Fibroblast of the aortic adventitia (primary cell): ENCODE data around the gene ZNF593OS. TPM values are rescaled to one million over a fixed set of nuclear protein-coding genes. Genes with fewer than 3 reads are reported as not detected.

Experiments
- DNase-seq: peaks from one replicate; pipeline ENCODE4 v3.0.0-alpha.2; 2010; ENCODE audit warnings: low read depth
- H3K4me3 ChIP-seq: 2 replicates; pipeline ENCODE4 v1.5.1; 2011; ENCODE audit warnings: low read depth, mild to moderate bottlenecking, control low read depth, low read length, moderate library complexity
- total RNA-seq: library from RNA; depleted of rRNA; stranded (reverse); fragments of >200 nt; gene quantifications from 2 replicates; pipeline ENCODE4 v1.2.3, GENCODE V29; 2012; ENCODE audit warnings: low replicate concordance
- TF ChIP-seq, protein P1 (sequence below): IDR thresholded peaks from 2 replicates; pipeline ENCODE4 v1.5.1; 2011; ENCODE audit warnings: mild to moderate bottlenecking, low read length, control low read depth, inconsistent platforms; ENCODE audit not compliant: insufficient read depth

Gene ZNF593OS
- total RNA-seq, 1 donor: not detected

DNA sequence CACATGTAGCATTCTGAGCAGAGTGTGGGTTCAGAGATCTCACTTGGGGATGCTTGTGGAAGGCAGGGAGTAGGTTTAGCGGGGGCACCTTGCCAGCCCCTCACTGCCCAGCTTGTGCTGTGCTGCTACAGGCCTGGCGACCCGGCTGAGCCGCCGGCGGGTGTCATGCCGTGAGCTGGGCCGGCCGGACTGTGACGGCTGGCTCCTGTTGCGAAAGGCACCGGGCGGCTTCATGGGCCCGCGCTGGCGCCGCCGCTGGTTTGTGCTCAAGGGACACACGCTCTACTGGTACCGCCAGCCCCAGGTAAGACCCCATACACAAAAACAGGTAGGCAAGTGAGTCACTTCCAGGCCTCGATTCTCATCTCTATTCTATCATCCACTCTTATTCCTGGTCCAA, 13.3 kb upstream of the ZNF593OS start:
- no peak overlapping the region for H3K4me3 ChIP-seq
- TF ChIP-seq, protein P1, sequence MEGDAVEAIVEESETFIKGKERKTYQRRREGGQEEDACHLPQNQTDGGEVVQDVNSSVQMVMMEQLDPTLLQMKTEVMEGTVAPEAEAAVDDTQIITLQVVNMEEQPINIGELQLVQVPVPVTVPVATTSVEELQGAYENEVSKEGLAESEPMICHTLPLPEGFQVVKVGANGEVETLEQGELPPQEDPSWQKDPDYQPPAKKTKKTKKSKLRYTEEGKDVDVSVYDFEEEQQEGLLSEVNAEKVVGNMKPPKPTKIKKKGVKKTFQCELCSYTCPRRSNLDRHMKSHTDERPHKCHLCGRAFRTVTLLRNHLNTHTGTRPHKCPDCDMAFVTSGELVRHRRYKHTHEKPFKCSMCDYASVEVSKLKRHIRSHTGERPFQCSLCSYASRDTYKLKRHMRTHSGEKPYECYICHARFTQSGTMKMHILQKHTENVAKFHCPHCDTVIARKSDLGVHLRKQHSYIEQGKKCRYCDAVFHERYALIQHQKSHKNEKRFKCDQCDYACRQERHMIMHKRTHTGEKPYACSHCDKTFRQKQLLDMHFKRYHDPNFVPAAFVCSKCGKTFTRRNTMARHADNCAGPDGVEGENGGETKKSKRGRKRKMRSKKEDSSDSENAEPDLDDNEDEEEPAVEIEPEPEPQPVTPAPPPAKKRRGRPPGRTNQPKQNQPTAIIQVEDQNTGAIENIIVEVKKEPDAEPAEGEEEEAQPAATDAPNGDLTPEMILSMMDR: no peak
- DNase-seq: no peak

DNA sequence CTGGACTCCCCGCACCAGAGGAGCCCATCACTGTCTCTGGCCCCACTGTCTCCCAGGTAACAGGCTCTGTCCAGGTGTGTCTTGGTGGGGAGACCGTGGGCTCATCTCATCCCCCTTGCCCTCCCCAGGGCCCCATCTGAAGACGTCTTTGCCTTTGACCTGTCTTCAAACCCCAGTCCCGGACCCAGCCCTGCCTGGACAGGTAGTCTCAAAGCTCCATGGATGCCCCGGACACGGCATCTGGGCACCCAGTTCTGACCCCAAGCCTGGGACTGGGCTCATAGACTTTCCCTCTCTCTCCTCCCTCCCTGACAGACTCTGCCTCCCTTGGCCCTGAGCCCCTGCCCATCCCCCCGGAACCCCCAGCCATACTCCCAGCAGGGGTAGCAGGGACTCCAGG, 12.5 kb upstream of the ZNF593OS start:
- TF ChIP-seq, protein P1: no peak
- H3K4me3 ChIP-seq: no peak overlapping the region
- no peak for DNase-seq

DNA sequence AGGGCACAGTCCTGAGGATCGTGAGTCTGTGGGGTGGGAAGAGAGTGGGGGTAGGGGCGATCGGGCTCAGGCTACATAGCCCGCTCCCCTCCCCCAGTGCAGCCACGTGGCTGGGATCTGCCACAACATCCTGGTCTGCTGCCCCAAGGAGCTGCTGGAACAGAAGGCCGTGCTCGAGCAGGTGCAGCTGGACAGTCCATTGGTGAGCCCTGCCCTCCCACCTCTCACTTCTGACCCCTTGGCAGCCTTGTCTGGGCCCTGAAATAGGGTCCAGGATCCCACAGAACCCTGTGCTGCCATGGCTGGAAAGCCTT, 10.7 kb upstream of the ZNF593OS start:
- no peak for DNase-seq
- TF ChIP-seq, protein P1: no peak
- H3K4me3 ChIP-seq: no peak overlapping the region

DNA sequence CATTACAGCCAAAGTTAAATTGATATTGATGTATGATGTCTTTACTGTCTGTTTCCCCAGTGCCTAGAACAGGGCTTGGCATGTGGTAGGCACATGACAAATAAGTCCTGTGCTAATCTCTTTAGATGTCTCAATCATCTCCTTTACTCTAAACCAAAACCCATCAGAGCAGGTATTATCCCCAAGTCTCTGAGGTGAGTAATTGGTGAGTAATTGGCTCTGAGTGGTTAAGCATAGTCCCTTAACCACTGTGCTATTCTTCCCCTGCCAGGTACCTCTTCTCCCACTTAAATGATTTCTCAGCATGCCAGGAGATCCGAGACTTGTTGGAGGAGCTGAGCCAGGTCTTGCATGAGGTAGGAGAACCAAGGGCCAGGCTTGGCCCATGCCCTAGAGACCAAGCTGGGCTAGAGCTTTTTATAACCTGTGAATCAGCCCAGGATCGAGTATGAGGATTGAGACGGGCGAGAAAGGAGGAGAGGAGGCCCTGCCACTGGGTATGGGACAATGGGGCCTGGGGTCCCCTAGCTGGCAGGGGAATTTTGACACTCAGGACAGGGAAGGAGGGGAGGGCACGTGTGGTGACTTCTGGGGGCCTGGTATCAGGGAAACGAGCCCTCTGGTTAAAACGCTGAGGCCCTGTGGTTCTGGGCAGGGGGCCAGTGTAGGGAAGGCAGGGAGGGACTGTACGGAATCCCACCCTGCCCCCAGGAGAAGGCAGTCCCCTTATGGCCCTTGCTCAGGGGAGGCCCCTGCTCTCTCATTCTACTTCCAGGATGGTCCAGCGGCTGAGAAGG, 10.2 kb upstream of the ZNF593OS start:
- DNase-seq: no peak
- TF ChIP-seq, protein P1: no peak
- H3K4me3 ChIP-seq: no peak overlapping the region

DNA sequence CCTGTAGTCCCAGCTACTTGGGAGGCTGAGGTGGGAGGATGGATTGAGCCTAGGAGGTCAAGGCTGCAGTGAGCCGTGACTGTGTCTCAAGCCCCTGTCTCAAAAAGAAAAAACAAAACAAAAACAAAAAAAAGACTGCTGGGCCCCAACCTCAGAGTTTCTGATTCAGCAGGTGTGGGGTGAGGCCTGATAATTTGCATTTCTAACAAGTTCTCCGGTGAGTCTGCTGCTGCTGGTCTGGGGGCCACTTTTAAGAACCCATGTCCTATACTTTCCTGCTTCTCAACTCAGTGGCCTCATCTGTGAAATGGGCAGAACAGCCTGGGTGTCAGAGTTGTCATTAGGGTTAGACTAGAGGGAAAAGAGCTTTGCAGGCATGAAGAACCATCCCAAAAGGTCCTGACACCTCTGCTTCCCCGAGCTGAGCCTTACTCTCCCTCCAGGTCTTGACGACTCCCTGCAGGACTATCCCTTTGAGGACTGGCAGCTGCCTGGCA, 8.4 kb upstream of the ZNF593OS start:
- no peak for DNase-seq
- TF ChIP-seq, protein P1: no peak
- H3K4me3 ChIP-seq: no peak overlapping the region

DNA sequence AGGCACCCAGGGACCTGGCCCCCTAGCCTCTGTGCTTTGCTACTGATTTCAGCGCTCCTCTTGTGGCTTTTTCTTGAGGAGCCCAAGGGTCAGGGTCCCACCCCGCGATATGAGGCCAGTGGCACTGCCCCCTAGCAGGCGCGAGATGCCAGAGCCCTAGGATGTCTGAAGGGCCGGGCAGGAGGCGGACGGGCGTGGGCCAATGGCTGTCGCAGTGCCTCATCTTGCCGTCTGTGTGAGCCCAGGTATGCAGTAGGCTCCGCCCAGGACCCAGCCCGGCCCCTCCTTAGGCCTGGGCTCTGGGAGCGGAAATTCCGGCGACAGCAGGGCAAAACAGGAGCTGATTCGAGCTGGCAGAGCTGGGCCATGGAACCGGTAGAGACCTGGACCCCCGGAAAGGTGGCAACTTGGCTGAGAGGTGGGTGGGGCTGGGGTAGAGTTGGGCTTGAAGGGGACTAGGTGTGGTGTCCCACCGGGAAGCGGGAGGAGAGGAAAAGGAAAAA, 5.6 kb upstream of the ZNF593OS start, which contains the start of gene CNKSR1:
Gene CNKSR1 (plus strand): TSS at position 310 of the 503 bp plus-strand sequence. CDS start 57 bp downstream, at position 367.
- no peak within 1 kb of the TSS for H3K4me3 ChIP-seq
- DNase-seq: no peak
- TF ChIP-seq, protein P1: no peak
